NCI-H187 (cell line): ENCODE results near the gene ANTKMT.
"Not testable (repeated sequence)": the region's sequence is repeated elsewhere in the genome, so short reads cannot be mapped to it uniquely, and the experiment has no call there.

Source experiments
- DNase-seq, 2 experiments: peaks; one replicate each; lab custom pipeline; 2025; lab: John Stamatoyannopoulos, UW

ANTKMT gene

DNA sequence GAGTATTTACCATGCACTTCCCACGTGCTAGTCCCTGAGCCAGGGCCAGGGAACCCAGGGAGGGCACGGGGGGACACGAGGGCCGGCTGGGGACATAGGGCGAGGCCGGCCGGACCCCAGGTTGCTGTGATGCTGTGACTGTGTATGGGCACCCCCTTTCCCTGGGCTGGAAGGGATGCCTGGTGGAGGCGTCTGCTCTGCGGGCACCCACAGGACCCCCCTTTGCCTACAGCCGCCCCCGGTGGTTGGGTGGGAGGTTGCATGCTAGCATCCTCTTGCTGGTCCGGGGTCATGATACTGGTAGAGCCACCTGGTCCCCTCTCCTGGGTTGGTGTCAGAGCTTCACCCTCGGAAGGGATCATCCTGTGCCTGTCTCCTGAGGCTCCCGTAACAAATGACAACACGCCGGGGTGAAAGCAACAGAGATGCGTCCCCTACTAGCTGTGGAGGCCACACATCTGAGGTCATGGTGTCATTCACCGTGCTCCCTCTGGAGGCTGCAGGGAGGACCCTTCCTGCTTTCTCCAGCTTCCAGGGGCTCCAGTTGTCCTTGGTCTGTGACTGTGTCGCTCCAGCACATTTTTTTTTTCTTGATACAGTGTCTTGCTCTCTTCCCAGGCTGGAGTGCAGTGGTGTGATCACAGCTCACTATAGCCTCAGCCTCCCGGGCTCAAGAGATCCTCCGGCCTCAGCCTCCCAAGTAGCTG is 23.0 kb downstream of the ANTKMT start:
- DNase-seq: no peak

DNA sequence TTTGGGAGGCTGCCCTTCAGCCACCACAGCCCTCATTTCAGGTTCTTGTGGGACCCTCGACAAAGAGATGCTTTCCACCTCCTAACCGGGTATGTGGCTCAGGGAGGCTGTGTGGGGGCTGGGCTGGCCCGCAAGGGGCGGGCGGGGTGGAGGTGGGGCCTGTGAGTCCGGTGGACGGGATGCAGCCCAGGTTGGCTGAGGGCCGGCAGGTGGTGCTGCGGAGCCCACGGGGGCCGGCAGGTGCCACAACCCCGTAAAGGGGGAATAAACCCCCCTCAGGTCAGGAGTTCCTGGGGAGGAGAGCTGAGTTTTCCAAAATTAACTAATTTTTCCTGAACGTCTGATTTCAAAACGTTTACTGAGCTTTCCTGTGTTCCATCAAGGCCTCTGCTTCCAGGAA is 24.8 kb downstream of the ANTKMT start:
- DNase-seq: no peak

DNA sequence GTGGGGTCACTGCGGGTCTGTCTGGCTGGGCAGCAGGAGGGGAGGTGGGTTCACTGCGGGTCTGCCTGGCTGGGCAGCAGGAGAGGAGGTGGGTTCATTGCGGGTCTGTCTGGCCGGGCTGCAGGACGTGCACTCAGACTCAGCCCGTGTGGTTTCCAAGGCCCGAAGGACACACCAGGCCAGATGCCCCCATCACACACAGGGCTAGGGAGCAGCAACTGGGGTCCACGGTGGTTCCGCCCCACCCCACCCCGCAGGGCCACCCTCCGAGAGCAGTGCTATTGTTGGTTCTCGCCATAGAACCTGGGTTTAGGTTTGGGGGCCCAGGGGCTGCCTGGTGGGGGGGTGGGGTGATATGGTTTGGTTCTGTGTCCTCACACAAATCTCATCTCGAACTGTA is 25.7 kb downstream of the ANTKMT start:
- DNase-seq: no peak

DNA sequence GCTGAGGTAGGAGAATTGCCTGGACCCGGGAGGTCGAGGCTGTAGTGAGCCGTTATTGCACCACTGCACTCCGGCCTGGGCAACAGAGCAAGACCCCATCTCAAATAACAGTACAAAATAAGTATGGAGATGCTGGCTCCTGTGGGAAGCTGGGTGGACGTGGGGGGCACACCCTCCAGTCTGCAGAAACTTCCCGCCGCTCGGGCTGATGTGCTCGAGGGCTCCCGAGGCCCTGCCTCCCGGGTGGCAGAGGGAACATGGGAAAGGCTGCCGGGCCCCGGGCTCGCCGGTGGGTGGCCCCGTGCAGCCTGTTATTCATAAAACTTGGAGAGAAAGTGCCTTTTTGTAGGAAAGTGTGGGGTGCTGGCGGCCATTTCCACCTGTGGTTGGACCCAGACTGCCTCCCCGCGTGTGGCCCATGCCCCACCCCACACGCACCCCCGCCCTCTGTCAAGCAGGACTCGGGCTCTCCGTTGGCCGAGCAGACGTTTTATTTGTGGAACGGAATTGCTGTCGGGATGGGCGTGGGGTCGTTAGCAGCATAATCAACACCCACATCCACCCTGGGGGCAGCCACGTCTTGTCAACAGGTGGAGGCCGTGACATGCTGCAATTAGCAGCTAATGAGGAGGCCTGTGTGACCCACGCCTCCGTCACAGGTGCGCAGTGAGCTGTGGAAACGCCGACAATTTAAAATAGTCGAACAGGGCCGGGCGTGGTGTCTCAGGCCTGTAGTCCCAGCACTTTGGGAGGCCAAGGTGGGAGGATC is 27.2 kb downstream of the ANTKMT start:
- DNase-seq: no peak

DNA sequence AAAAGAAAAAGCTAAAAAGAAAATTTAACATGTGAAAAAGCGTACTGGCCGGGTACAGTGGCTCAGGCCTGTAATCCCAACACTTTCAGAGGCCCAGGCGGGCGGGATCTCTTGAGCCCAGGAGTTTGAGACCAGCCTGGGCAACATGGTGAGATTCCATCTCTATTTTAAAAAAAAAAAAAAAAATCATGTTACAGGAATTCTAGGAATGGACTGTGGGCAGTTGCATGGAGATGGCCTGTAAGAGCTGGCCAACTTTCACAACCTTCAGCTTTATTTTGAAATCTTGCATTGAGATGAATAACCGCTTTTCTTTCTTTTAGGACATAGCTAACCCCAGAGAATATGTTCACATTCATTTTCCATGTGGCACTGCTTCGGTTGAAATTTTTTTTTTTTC is 28.1 kb downstream of the ANTKMT start:
- DNase-seq: no peak

DNA sequence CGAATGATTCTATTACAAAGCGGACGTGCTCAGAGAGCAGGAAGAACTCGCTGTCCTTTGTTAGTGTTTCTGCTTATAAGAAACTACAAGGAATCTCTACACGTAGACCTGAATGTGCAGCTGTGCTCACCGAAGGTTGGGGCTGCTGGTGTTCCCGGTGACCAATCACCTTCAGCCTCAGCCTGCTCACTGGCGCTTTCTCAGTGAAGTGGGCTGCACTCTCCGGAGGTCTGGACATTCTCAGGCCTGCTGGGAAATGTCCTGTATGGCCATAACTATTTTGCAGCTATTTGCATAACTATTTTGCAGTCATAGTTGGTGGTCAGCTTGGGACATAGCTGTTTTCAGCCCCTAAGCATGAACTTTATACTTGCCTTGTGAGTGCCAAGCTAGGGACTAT is 29.5 kb downstream of the ANTKMT start:
- DNase-seq: no peak

DNA sequence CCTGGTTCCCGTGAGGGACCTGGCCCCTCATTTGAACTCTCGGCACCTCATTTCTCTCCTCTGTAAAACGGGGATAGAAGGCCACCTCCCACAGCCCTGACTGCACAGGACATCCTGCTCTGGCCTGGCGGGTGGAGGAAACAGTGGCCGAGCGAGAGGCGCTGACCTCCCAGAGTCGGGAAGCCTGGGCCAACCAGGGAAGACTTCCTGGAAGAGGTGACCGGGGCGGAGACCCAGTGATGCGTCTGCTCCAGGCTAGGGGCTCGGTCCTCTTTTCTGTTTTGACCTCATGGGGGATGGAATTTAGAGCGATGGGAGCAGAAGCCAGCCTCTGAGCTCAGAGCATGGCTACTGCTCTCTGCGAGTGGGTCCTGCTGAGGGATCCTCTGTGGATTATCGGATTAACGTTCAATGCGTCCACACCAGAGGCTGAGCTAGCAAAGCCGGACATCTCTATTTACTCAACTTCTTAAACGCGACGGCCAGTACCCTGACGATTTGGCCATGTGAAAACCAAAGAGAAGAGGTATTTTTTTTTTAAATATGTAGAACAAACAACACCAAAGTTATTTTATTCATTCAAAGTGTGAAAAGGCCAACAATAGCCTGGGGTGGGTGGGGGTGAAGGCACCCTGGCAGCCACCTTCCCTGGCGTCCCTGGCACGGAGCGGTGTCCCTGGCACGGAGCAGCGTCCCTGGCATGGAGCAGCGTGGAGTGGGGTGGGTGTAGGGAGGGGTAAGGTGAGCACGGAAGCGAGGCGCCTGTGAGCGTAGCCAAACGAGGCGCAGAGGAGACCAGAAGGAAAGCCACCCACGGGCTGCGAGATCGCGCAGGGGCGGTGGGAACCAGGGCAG is 30.4 kb downstream of the ANTKMT start:
- no peak for DNase-seq

DNA sequence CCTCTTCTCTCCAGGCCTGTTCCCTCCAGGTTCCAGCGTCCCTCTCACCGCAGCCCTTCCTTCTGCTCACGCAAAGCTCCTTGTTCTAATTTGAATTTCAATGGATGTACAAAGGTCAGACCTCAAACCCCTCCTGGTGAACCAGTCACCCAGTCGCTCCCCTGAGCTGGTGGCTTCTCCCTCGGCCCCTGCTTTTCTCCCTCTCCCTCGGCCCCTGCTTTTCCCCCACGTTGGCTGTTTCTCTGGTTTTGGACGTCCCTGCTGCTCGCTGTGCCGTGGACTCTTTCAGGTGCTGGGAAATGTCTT is 31.0 kb downstream of the ANTKMT start:
- no peak for DNase-seq

DNA sequence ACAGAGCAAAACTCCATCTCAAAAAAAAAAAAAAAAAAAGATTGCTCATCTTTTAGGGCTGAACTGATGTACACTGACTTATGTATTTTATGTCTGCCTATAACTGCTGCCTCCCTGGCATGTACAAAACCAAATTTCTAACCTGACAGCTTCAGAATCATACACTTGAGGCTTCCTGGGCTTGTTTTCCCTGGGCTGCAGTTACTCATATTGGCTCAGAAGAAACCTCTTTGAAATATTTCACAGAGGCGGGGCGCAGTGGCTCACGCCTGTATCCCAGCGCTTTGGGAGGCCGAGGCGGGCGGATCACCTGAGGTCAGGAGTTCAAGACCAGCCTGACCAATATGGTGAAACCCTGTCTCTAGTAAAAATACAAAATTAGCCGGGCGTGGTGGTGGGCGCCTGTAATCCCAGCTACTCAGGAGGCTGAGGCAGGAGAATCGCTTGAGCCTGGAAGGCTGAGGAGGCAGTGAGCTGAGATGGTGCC is 33.2 kb downstream of the ANTKMT start:
- not testable (repeated sequence) for DNase-seq

DNA sequence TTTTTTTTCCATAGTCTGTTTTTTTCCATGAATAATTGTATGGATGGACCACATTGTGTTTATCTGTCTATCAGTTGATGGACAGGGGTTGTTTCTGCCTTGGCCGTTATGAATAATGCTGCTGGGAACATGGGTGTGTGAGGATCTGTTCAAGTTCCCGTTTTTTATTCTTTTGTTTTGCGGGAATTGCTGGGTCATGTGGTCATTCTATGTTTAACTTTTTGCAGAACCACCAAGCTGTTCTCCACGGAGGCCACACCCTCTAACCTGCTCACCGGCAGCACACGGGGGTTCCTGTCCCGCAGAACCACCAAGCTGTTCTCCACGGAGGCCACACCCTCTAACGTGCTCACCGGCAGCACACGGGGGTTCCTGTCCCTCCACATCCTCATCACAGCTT is 33.7 kb downstream of the ANTKMT start:
- DNase-seq: no peak

DNA sequence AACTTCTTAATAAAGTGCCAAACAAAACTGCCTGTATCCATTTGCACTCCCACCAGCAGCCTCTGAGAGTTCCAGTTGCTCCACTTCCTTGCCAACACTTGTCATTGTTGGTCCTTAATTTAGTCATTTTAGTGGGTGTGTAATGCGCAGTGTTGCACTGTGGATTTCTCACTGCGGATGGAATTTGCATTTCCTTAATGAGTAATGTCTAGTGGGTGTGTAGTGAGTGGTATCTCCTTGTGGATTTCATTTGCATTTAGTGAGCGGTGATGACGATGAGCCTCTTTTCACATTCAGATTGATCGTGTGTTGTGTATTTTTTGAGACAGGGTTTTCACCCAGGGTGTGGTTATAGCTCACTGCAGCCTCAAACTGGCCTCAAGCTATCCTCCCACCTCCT is 35.5 kb downstream of the ANTKMT start:
- DNase-seq: no peak

DNA sequence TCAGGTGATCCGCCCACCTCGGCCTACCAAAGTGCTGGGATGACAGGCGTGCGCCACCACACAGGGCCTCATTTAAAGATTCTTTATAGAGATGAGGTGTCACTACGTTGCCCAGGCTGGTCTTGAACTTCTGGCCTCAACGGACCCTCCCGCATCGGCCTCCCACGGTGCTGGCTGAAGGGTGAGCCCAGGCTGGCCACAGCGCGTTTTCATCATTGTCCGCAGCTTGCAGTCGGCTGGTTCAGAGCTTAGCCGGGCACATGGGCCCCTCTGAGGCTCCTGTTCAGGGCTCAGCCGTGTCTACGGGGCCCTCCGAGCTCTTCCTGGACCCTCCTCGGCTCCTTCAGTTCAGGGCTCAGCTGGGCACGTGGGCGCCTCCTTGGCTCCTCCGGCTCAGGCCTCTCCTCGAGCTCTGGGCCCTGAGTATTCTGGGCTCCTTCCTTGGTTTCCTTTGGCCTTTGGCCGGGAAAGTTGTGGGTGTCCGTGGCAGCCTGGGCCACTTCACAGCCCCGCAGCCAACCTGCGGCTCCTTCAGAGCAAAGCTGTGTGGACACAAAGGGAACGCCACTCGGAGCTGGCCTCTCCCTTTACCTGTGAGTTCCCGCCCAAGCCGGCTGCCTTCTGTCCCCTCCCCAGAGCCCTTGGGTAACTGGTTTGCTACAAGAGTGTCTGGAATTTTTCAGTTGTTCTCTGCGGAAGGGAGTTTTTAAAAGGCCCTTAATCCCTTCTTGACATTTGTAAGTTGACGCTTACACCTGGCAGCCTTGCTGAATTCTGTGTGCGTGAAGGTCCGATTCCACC is 38.4 kb downstream of the ANTKMT start:
- no peak for DNase-seq

DNA sequence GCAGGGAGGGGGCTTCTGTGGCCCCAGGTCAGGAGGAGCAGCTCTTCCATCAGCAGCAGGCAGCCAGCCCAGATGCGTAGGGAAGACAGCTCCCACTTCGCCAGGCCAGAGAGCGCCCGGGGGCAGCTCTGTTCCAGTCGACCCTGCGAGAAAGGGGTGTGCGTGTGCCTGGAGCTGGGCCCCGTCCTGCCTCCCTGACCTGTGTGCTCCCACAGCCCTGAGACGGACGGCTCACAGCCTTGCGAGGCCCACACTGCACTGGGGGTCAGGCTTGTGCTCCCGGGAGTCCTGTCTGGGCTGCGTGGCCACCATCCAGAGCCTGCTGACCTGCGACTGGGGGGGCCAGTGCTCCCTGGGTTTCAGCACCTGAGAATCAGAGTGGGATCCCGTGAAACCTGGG is 39.1 kb downstream of the ANTKMT start:
- no peak for DNase-seq

DNA sequence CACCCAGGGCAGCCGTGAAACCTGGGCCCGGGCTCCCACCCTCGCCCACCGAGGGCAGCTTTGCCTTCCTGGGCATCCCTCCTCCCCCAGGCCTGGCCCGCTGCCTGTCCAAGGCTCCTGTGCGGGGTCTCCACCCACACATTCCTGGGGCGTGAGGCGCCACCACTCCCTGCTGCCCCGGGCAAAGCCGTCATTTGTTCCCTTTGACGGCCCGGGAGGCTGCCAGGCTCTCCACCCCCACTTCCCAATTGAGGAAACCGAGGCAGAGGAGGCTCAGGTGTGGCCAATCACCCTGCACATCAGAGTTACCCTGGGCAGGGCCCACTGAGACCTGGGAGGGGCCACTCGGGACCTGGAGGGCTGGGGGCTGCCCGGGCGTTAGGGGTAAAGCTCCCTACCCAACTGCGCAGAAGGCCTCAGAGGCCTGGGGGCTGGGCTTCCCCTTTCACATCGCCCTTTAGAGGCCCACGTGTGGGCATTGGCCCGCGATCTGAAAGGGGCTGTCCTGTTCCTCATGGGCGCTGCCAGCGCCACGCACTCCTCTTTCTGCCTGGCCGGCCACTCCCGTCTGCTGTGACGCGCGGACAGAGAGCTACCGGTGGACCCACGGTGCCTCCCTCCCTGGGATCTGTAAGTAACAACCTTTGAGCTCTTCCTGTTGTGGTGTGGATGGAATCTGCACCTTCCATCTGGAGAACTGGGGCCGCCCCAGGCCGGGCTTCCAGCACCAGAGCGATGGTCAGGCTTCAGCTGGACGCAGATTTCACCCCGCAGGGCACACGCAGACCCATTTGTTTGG is 39.8 kb downstream of the ANTKMT start, which contains the start of gene MSLN:
MSLN (plus strand) TSS at position 190 of the 799 bp plus-strand sequence. CDS start 1,947 bp downstream, outside the sequence.
- DNase-seq: no peak

DNA sequence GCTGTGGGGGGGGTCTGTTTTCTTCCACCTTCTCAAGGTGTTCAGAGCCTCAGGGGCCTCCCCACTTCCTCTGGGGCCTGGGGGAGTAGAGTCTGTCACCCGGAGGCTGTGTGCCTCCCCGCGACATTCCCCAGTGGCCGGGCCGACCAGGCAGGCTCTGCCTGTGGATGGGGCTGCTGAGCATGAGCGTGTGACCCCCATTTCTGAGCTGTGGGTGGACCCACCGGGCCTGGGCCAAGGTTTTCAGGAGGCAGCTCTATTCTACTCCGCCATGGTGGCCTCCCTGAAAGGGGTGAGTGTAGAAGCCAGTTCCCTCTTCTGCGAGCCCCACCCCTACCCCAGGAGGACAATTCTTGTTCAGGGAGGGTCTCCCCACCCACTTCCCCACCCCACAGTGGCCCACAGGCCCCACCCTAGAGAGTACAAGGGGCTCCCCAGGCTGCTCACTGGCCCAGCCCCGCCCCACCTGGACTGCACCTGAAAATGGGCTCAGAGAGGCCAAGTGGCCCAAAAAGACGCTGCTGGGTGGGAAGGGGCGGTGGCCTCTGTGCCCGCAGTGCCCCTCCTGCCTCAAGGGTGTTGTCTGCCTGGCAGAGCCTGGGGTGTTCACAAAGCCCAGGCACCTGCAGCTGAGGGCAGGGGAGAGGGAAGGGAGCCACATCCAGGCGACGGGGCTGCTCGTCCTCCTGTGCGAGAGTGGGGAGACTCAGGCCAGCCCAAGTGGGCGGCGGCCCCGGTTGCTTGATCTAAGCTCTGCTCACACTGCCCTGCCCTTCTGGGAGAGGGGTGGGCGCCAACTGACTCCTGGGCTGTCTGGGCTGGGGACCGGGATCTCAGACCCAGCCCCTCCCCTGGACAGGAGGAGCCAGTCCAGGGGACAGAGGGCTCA is 40.9 kb downstream of the ANTKMT start:
- DNase-seq: no peak

DNA sequence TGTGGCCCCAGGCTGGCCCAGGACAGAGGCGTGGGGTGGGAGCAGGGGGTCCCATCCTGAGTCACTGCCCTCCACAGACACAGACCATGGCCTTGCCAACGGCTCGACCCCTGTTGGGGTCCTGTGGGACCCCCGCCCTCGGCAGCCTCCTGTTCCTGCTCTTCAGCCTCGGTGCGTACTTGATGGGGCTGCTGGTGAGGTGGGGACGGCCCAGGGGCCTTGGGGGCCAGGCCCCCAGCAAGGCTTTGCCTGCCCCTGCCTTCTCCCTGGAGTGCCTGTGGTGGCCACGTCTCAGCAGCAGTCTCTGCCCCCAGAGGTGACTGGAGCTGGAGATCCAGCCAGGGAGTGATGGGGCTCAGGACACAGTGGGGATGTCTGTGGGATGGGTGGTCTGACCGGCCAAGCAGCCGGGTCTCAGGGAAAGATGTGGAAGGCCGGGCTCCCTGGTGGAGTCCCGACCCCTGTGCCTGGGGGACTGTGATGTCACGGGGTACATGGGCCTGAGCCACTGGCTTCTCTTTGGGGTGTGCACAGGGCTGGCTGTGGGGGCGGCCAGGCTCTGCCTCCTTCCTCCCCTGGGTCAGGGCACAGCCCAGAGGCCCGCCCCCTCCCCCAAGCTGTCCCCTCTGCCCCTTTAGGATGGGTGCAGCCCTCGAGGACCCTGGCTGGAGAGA is 41.8 kb downstream of the ANTKMT start:
- DNase-seq: no peak

DNA sequence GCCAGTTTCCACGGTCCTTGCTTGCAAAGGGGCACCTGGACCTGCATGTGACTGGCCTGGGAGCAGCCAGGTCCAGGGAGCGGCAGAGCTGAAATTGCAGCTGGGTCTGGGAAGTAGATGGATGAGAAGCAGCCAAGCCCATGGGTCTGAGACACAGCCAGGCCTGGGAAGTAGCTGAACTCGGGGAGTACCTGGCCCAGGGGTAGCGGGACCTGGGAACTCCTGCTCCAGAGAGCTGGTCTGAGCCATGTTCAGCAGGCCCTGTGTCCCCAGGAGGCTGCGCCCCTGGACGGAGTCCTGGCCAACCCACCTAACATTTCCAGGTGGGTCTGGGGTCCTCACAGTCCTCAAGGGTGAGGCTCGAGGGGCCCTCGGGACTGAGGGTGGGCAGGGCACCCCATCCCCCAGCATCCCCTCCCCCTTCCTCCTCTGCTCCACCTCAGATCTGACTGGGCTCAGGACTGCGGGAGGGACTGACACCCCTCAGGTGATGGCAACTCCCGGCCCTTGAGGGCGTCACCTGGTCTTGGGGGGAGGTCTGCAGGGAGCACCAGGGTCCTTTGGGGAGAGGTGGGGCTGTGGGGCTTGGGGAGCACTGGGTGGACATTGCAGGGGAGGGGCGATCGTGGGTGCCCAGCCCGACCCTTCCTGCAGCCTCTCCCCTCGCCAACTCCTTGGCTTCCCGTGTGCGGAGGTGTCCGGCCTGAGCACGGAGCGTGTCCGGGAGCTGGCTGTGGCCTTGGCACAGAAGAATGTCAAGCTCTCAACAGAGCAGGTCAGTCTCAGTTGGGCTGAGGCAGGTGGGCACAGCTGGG is 42.6 kb downstream of the ANTKMT start:
- DNase-seq: no peak

DNA sequence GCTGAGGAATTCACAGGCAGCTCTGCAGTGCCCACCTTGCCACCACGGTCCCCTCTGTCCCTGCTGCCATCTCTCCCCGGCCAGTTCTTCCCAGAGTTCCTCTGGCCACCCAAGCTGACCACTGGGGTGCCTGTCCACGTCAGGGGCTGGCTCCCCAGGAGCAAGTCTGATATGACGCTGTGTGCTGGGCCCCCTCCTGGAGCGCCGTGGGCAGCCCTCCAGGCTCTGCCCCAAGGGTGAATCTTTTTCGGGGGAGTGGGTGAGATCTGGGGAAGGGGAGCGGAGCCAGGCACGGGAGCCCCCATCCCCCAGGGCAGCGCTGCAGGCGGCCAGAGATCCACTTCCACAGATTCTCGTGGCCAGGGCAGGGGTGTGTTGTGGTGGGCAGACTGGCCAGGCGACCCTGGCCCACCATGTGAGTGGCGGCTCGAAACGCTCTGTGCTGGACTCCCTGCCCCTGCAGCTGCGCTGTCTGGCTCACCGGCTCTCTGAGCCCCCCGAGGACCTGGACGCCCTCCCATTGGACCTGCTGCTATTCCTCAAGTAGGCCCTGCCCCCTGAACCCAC is 43.3 kb downstream of the ANTKMT start:
- no peak for DNase-seq
